ENCODE measurements around the gene SMG6. TPM values are rescaled to one million over a fixed set of nuclear protein-coding genes. Genes with fewer than 3 reads are reported as not detected.

The SMG6 gene
- total and polyA plus RNA-seq, 2 of the 13 experiments (the other 11 are each of a cell fraction or from before 2014, with no cell fraction given) = 4.6 to 14.6 TPM

DNA sequence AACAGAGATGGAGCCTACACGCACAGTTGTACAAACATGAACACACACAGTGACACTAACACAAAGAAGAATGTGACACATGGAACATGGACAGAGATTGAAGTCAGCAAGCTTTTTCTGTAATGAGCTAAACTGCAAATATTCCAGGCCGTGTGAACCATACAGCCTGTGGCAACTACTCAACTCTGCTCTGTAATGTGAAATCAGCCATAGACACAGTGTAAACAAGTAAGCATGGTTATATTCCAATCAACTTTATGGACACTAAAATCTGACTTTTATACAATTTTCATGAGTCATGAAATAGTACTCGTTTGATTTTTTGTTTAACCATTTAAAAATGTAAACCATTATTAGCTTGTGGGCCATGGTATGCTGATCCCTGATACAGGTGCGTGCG, 120.2 kb downstream of the SMG6 start:
- peaks cover 6% of the 10 kb centered on the region for H3K4me1 ChIP-seq (ENCODE audit: insufficient read depth, low read length)
- no peak overlapping the region for H3K4me2 ChIP-seq (ENCODE audit: low read depth, low read length)
- in situ Hi-C loops (cut with HindIII; ENCODE audit: extremely low pct_ligation_motif_present, low pct_unique_long_range_greater_than_20kb) = no loop called here
- no peak overlapping the region for H3K27ac ChIP-seq (ENCODE audit: extremely low read length, insufficient read depth, low read length)
- FAIRE-seq = no peak
- no peaks in the 10 kb centered on the region for H3K79me2 ChIP-seq (ENCODE audit: insufficient read depth, low read length)
- ChIA-PET CTCF (ENCODE audit: low intra/inter-chr PET ratio, low total read pairs) (no interaction called here), POLR2A (no interaction called here)
- no peaks in the 10 kb centered on the region for H3K27me3 ChIP-seq (ENCODE audit: control insufficient read depth in 1 of 2, insufficient read depth in 2 of 2, low read length in 2 of 2)
- H3K4me3 ChIP-seq (replicated peaks in 1 of 3; ENCODE audit: insufficient read depth in 1 of 3, low read depth in 2 of 3, low read length in 3 of 3) = no peak overlapping the region
- H2AFZ ChIP-seq (ENCODE audit: low read length) = no peak overlapping the region
- H4K20me1 ChIP-seq (ENCODE audit: insufficient read depth, low read length) = no peaks in the 10 kb centered on the region
- H3K9ac ChIP-seq (ENCODE audit: insufficient read depth, low read depth, low read length) = no peak overlapping the region
- WGBS (ENCODE audit: low lambda C conversion rate) = 94% methylated on average over 5 of the region's 5 CpGs
- intact Hi-C loops (cut with micrococcal nuclease; ENCODE audit: unreplicated experiment) = no loop called here
- BruUV-seq (replicated peaks) = no TSS peak
- H3K9me3 ChIP-seq (ENCODE audit: low read length) = no peaks in the 10 kb centered on the region
- DNase-seq (ENCODE audit: low spot score) = no peak
- peaks cover 22 to 50% of the 10 kb centered on the region in 2 experiments for H3K36me3 ChIP-seq (replicated peaks in 1 of 2; ENCODE audit: control insufficient read depth in 1 of 2, insufficient read depth in 2 of 2, low read length in 2 of 2)
- no peak for ATAC-seq
- TF ChIP-seq TBX2 (CRISPR knock-in tag; IDR thresholded peaks at IDR 0.05; ENCODE audit: borderline replicate concordance) (no peak), MAFK (conservative IDR thresholded peaks at IDR 0.05 in 1 of 2, IDR thresholded peaks at IDR 0.05 in 1 of 2; ENCODE audit: low read length in 2 of 2) (0 out of 4 replicates have a peak, but pooled peaks of 1 of the 2 experiments have one; percentile 2)

DNA sequence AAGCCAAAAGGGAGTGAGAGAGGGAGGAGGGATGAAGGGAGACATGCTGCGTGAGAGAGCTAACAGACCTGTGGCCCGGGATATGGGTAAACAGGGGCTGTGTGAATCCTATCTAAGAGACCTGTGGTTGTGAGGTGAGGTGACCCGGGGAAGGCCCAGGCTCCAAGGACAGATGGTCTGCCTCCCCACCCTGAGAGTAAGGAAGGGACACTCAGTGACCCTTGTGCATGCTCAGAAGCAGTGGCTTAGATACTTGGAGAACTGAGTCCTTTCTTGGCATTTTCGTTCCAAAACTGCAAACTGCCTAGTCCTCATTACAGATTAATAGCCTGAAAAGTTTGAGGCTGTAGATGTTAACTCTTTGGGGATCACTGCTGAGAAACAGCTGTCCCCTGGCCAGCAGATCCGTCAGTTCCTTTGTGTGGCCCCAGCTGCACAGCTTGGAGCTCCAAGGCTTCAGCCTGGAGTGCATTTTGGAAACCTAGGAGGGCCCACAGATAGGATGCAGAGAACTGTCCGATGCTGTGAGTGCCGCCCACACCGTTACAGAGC, 121.6 kb downstream of the SMG6 start:
- no peak overlapping the region for H3K27ac ChIP-seq (ENCODE audit: extremely low read length, insufficient read depth, low read length)
- peaks cover 19% of the 10 kb centered on the region for H3K4me1 ChIP-seq (ENCODE audit: insufficient read depth, low read length)
- no peaks in the 10 kb centered on the region for H4K20me1 ChIP-seq (ENCODE audit: insufficient read depth, low read length)
- H3K36me3 ChIP-seq (replicated peaks in 1 of 2; ENCODE audit: control insufficient read depth in 1 of 2, insufficient read depth in 2 of 2, low read length in 2 of 2) = peaks cover 20 to 40% of the 10 kb centered on the region in 2 experiments
- DNase-seq (ENCODE audit: low spot score) (no peak), FAIRE-seq (no peak), ATAC-seq (no peak)
- H3K4me2 ChIP-seq (ENCODE audit: low read depth, low read length) = no peak overlapping the region
- H3K27me3 ChIP-seq (ENCODE audit: control insufficient read depth in 1 of 2, insufficient read depth in 2 of 2, low read length in 2 of 2) = no peaks in the 10 kb centered on the region
- no peak overlapping the region for H3K9ac ChIP-seq (ENCODE audit: insufficient read depth, low read depth, low read length)
- WGBS (ENCODE audit: low lambda C conversion rate) = 95% methylated on average over 8 of the region's 8 CpGs
- H3K4me3 ChIP-seq (replicated peaks in 1 of 3; ENCODE audit: insufficient read depth in 1 of 3, low read depth in 2 of 3, low read length in 3 of 3) = no peak overlapping the region
- in situ Hi-C loops (cut with HindIII; ENCODE audit: extremely low pct_ligation_motif_present, low pct_unique_long_range_greater_than_20kb) = no loop called here
- no TSS peak for BruUV-seq (replicated peaks)
- ChIA-PET CTCF (ENCODE audit: low intra/inter-chr PET ratio, low total read pairs) (no interaction called here), POLR2A (no interaction called here)
- no peaks in the 10 kb centered on the region for H3K9me3 ChIP-seq (ENCODE audit: low read length)
- intact Hi-C loops (cut with micrococcal nuclease; ENCODE audit: unreplicated experiment) = no loop called here
- H3K79me2 ChIP-seq (ENCODE audit: insufficient read depth, low read length) = no peaks in the 10 kb centered on the region
- no peak overlapping the region for H2AFZ ChIP-seq (ENCODE audit: low read length)
- TF ChIP-seq ZNF382 (CRISPR knock-in tag; IDR thresholded peaks at IDR 0.05; ENCODE audit: borderline replicate concordance) (no peak), YEATS4 (CRISPR knock-in tag; IDR thresholded peaks at IDR 0.05; ENCODE audit: borderline replicate concordance) (no peak), PPARG (CRISPR knock-in tag; conservative IDR thresholded peaks at IDR 0.05) (no peak), MED13 (CRISPR knock-in tag; IDR thresholded peaks at IDR 0.05) (no peak), CENPX (CRISPR knock-in tag; IDR thresholded peaks at IDR 0.05) (no peak), SP2 (CRISPR knock-in tag; IDR thresholded peaks at IDR 0.05) (no peak), ZZZ3 (CRISPR knock-in tag; IDR thresholded peaks at IDR 0.05; ENCODE audit: borderline replicate concordance) (no peak), NR2F1 (CRISPR knock-in tag; IDR thresholded peaks at IDR 0.05) (no peak), EZH2 (conservative IDR thresholded peaks at IDR 0.05; ENCODE audit: low read depth, low read length) (no peak), ZNF766 (CRISPR knock-in tag; IDR thresholded peaks at IDR 0.05; ENCODE audit: borderline replicate concordance) (no peak)
- TF ChIP-seq, protein P1, sequence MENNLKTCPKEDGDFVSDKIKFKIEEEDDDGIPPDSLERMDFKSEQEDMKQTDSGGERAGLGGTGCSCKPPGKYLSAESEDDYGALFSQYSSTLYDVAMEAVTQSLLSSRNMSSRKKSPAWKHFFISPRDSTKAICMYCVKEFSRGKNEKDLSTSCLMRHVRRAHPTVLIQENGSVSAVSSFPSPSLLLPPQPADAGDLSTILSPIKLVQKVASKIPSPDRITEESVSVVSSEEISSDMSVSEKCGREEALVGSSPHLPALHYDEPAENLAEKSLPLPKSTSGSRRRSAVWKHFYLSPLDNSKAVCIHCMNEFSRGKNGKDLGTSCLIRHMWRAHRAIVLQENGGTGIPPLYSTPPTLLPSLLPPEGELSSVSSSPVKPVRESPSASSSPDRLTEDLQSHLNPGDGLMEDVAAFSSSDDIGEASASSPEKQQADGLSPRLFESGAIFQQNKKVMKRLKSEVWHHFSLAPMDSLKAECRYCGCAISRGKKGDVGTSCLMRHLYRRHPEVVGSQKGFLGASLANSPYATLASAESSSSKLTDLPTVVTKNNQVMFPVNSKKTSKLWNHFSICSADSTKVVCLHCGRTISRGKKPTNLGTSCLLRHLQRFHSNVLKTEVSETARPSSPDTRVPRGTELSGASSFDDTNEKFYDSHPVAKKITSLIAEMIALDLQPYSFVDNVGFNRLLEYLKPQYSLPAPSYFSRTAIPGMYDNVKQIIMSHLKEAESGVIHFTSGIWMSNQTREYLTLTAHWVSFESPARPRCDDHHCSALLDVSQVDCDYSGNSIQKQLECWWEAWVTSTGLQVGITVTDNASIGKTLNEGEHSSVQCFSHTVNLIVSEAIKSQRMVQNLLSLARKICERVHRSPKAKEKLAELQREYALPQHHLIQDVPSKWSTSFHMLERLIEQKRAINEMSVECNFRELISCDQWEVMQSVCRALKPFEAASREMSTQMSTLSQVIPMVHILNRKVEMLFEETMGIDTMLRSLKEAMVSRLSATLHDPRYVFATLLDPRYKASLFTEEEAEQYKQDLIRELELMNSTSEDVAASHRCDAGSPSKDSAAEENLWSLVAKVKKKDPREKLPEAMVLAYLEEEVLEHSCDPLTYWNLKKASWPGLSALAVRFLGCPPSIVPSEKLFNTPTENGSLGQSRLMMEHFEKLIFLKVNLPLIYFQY (CRISPR knock-in tag; IDR thresholded peaks at IDR 0.05; ENCODE audit: borderline replicate concordance) = no peak
- TF ChIP-seq, protein P2, sequence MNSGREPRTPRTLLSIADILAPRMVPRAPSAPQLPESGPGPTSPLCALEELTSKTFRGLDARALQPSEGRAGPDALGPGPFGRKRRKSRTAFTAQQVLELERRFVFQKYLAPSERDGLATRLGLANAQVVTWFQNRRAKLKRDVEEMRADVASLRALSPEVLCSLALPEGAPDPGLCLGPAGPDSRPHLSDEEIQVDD (CRISPR knock-in tag; IDR thresholded peaks at IDR 0.05; ENCODE audit: borderline replicate concordance) = no peak
- TF ChIP-seq, protein P3, sequence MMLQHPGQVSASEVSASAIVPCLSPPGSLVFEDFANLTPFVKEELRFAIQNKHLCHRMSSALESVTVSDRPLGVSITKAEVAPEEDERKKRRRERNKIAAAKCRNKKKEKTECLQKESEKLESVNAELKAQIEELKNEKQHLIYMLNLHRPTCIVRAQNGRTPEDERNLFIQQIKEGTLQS (CRISPR knock-in tag; IDR thresholded peaks at IDR 0.05) = no peak

Data from HepG2 (cell line).